ENCODE data around the gene PRAC1.
"Not testable (repeated sequence)": the region's sequence is repeated elsewhere in the genome, so short reads cannot be mapped to it uniquely, and the experiment has no call there.

PRAC1 gene

GRCh38 chr17:48720266-48721008 lies 1.9 kb downstream of the PRAC1 start:
- no peak for DNase-seq (ENCODE audit: low read depth)
- TF ChIP-seq, protein P1, sequence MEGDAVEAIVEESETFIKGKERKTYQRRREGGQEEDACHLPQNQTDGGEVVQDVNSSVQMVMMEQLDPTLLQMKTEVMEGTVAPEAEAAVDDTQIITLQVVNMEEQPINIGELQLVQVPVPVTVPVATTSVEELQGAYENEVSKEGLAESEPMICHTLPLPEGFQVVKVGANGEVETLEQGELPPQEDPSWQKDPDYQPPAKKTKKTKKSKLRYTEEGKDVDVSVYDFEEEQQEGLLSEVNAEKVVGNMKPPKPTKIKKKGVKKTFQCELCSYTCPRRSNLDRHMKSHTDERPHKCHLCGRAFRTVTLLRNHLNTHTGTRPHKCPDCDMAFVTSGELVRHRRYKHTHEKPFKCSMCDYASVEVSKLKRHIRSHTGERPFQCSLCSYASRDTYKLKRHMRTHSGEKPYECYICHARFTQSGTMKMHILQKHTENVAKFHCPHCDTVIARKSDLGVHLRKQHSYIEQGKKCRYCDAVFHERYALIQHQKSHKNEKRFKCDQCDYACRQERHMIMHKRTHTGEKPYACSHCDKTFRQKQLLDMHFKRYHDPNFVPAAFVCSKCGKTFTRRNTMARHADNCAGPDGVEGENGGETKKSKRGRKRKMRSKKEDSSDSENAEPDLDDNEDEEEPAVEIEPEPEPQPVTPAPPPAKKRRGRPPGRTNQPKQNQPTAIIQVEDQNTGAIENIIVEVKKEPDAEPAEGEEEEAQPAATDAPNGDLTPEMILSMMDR (IDR thresholded peaks at IDR 0.05; ENCODE audit: insufficient read depth, low read depth, low read length, missing control alignments), result no peak
- no peak overlapping the region for H3K4me3 ChIP-seq (ENCODE audit: low read length)

DNA sequence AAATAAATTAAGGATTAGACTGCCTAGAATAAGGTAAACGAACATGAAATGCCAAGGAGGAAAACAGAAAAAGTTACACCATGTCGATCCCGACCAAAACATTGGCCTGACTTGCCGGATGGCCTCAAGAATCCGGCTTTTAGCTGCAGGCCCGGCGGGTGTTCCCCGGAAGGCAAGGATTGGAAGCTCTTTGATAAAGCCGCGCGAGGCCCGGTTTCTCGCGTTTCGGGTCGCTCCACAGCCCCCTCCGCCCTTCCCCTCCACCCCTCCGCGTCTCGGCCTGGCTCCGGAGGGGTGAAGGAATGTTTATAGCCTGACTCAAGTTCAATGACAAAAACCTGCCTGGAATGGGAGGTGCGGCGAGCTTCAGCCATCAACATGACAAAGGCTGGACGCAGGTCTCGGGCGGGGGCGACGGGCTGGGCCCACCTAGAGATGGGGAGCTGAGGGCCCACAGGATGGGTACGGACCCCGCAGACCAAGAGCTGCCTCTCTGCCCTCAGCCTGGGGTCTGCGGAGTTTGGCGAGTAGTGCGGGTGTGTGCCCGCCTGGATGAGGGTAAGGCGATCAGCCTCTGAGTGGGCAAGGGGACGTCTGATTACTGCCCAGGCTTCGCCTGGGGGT lies 2.6 kb downstream of the PRAC1 start:
- no peak overlapping the region for H3K4me3 ChIP-seq (ENCODE audit: low read length)
- TF ChIP-seq, protein P1 (IDR thresholded peaks at IDR 0.05; ENCODE audit: insufficient read depth, low read depth, low read length, missing control alignments), result no peak
- DNase-seq (ENCODE audit: low read depth), result no peak

DNA sequence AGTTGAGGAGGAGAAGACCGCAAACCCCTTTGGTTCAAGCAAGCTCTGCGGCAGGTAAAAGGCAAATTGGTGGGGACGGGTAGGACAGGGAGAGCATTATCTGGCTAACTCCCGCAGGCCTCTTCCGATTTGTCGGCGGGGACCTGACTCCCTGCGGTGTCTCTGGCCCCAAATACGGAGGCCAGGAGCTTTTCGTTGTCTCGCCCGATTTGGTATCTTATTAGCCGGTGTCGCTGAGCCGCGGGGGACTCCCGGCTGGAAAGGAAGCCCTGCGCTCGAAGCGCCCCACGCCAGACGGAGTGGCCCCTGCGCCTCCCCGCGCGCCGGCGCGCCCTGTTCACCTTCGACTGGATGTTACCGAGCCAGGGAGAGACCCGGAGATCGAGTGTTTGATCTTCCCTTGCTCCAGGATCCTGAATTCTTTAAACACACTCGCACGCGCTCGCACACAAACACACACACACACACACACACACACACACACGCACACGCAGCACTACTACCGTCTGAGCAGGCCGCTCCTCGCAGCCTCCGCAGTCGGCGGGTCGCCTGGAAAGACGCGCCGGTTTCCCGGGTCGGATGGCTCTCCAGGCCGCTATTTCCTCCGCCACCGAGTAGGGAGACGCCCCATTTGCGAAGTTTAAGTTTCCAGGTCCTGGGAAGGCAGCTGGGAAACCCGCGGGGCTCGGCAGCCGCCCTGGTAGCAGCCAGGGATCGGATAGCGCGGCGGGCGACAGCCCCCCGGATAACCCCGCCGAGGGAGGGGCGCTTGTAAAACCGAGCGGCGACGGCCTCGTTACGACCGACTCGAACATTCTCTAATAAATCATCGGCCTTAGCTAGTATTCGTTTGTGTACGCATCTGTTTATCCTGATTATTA lies 3.3 kb downstream of the PRAC1 start:
- TF ChIP-seq, protein P1 (IDR thresholded peaks at IDR 0.05; ENCODE audit: insufficient read depth, low read depth, low read length, missing control alignments), result no peak
- H3K4me3 ChIP-seq (ENCODE audit: low read length), result no peak overlapping the region
- no peak for DNase-seq (ENCODE audit: low read depth)

- TF ChIP-seq, protein P1 (IDR thresholded peaks at IDR 0.05; ENCODE audit: insufficient read depth, low read depth, low read length, missing control alignments), result no peak
- no peak overlapping the region for H3K4me3 ChIP-seq (ENCODE audit: low read length)
- DNase-seq (ENCODE audit: low read depth), result no peak
Observed at GRCh38 chr17:48718227-48718760, 4.0 kb downstream of the PRAC1 start.

DNA sequence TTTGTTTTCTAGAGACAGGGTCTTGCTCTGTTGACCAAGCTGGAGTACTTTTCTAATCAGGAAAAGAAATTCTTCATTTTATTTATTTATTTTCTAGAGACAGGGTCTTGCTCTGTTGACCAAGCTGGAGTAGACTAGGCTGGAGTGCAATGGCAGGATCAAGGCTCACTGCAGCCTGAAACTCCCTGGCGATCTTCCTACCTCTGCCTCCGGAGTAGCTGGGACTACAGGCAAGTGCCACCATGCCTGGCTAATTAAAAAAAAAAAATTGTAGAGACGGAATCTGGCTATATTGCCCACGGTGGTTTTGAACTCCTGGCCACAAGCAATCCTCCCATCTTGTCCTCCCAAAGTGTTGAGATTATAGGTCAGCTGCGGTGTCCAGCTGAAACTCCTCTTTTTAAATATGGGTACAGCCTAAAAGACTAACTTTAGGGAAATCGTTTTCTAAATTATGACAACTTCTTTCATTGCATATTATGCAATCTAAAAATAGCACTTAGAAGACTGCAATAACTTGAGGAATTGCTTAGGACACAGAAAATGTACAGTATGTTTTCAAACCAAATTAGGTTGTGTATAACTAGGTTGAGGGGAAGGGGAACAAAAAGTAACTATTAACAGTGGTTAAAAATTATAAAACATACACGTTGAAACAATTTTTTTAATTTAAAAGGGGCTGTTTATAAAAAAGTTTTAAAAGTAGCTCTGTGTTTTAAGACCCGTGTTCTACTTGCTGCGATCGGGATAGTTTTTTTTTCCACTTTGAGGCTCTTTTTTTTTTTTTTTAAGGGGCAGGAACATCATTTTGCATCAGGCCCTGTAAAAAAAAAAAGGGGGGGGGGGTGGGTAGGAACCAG lies 4.7 kb downstream of the PRAC1 start:
- no peak overlapping the region for H3K4me3 ChIP-seq (ENCODE audit: low read length)
- TF ChIP-seq, protein P1 (IDR thresholded peaks at IDR 0.05; ENCODE audit: insufficient read depth, low read depth, low read length, missing control alignments), result no peak

GRCh38 chr17:48716549-48716948 lies 5.8 kb downstream of the PRAC1 start:
- not testable (repeated sequence) for H3K4me3 ChIP-seq (ENCODE audit: low read length); DNase-seq (ENCODE audit: low read depth)

More for the DNA sequence above, 4.7 kb downstream of the PRAC1 start:
- DNase-seq (ENCODE audit: low read depth), result no peak

All from epithelial cell of esophagus (primary cell).